GM23338 (cell line): ENCODE measurements around the gene FBLN2. TPM values are rescaled to one million over a fixed set of nuclear protein-coding genes. Genes with fewer than 3 reads are reported as not detected.
A peak's percentile ranks its signal among the peaks of the same experiment; 100 is the strongest.

Experiments
- ATAC-seq: fragments of 200-7000 bp; cut with Tn5 transposase; 3 replicates; pipeline ENCODE4 v1.9.1; 2020
- DNase-seq: peaks from one replicate; pipeline ENCODE4 v3.0.0-alpha.2; 2015; ENCODE audit warnings: low spot score
- H2AFZ ChIP-seq: fragments of 200-600 bp; sonication (generic); 2 replicates; pipeline ENCODE4 v1.8.0; 2016; ENCODE audit warnings: antibody characterized with exemption, mild to moderate bottlenecking, moderate library complexity
- H3F3A ChIP-seq: fragments of 200-600 bp; sonication (generic); replicated peaks from 2 replicates; pipeline ENCODE4 v1.8.0; 2017; ENCODE audit warnings: antibody characterized with exemption, mixed run types, low read depth
- H3K27ac ChIP-seq: fragments of 200-600 bp; sonication (generic); 2 replicates; pipeline ENCODE4 v1.6.1; 2016; ENCODE audit warnings: low read depth
- H3K27me3 ChIP-seq: fragments of 200-600 bp; sonication (generic); 2 replicates; pipeline ENCODE4 v1.8.0; 2016; ENCODE audit warnings: mild to moderate bottlenecking, mixed run types, moderate library complexity; ENCODE audit not compliant: insufficient read depth
- H3K36me3 ChIP-seq: fragments of 200-600 bp; sonication (generic); 2 replicates; pipeline ENCODE4 v1.8.0; 2016; ENCODE audit warnings: mild to moderate bottlenecking; ENCODE audit not compliant: insufficient read depth
- H3K4me1 ChIP-seq: fragments of 200-600 bp; sonication (generic); 2 replicates; pipeline ENCODE4 v1.8.0; 2016; ENCODE audit warnings: mild to moderate bottlenecking, moderate library complexity; ENCODE audit not compliant: insufficient read depth
- H3K4me2 ChIP-seq: fragments of 200-600 bp; sonication (generic); 2 replicates; pipeline ENCODE4 v1.7.1; 2017; ENCODE audit warnings: mixed run types
- H3K4me3 ChIP-seq: fragments of 200-600 bp; sonication (generic); 2 replicates; pipeline ENCODE4 v1.6.1; 2016; ENCODE audit warnings: mixed run types
- H3K79me2 ChIP-seq: fragments of 200-600 bp; sonication (generic); replicated peaks from 2 replicates; pipeline ENCODE4 v1.8.0; 2017; ENCODE audit warnings: mild to moderate bottlenecking; ENCODE audit not compliant: insufficient read depth
- H3K9me2 ChIP-seq: fragments of 200-600 bp; sonication (generic); 2 replicates; pipeline ENCODE4 v1.8.0; 2017; ENCODE audit not compliant: insufficient read depth
- H4K20me1 ChIP-seq: fragments of 200-600 bp; sonication (generic); replicated peaks from 2 replicates; pipeline ENCODE4 v1.8.0; 2017; ENCODE audit warnings: mild to moderate bottlenecking; ENCODE audit not compliant: insufficient read depth
- H3K27ac Mint-ChIP-seq: 2 replicates; pipeline ENCODE4 v1.8.0; 2020; ENCODE audit warnings: inconsistent platforms, mild to moderate bottlenecking, moderate library complexity, mixed read lengths
- H3K27me3 Mint-ChIP-seq: 3 replicates; pipeline ENCODE4 v1.8.0; 2022; ENCODE audit warnings: low read depth, mild to moderate bottlenecking, moderate library complexity, mixed read lengths, inconsistent platforms; ENCODE audit not compliant: insufficient read depth, poor library complexity
- H3K36me3 Mint-ChIP-seq: 3 replicates; pipeline ENCODE4 v1.8.0; 2021; ENCODE audit warnings: low read depth, mild to moderate bottlenecking, inconsistent platforms, moderate library complexity, mixed read lengths
- H3K4me1 Mint-ChIP-seq: 3 replicates; pipeline ENCODE4 v1.8.0; 2020; ENCODE audit warnings: mild to moderate bottlenecking, inconsistent platforms, mixed read lengths
- H3K4me3 Mint-ChIP-seq: 3 replicates; pipeline ENCODE4 v1.8.0; 2021; ENCODE audit warnings: moderate library complexity, mild to moderate bottlenecking, inconsistent platforms, mixed read lengths
- H3K9me3 Mint-ChIP-seq: 3 replicates; pipeline ENCODE4 v1.8.0; 2020; ENCODE audit warnings: moderate library complexity, mild to moderate bottlenecking, inconsistent platforms, mixed read lengths
- CREB1 ChIP-seq: fragments of 250-450 bp; sonication (Bioruptor Pico); IDR thresholded peaks from 2 replicates; pipeline ENCODE4 v1.5.0; 2020; ENCODE audit warnings: low read depth, mild to moderate bottlenecking, moderate library complexity
- CTCF ChIP-seq, 2 experiments: fragments of 200-600 bp in 1 of 2; sonication (generic) in 1 of 2; conservative IDR thresholded peaks; 2 replicates each; pipeline versions ENCODE4 v1.5.1 to v1.6.1; 2016 to 2017; ENCODE audit warnings: antibody characterized with exemption in 2 of 2, low read depth in 2 of 2, mild to moderate bottlenecking in 2 of 2, moderate library complexity in 1 of 2
- ETS1 ChIP-seq: IDR thresholded peaks from 2 replicates; pipeline ENCODE4 v1.6.1; 2016; ENCODE audit warnings: antibody characterized with exemption
- EZH2 ChIP-seq: fragments of 200-600 bp; sonication (generic); IDR thresholded peaks from one replicate; pipeline ENCODE4 v1.8.0; 2017; ENCODE audit warnings: antibody characterized with exemption, mild to moderate bottlenecking, low read depth; ENCODE audit not compliant: unreplicated experiment
- EZH2phosphoT487 ChIP-seq: fragments of 200-600 bp; sonication (generic); IDR thresholded peaks from one replicate; pipeline ENCODE4 v1.8.1; 2018; ENCODE audit warnings: antibody characterized with exemption; ENCODE audit not compliant: unreplicated experiment
- JUNB ChIP-seq: IDR thresholded peaks from one replicate; pipeline ENCODE4 v1.6.1; 2016; ENCODE audit warnings: antibody characterized with exemption; ENCODE audit not compliant: unreplicated experiment
- NANOG ChIP-seq: IDR thresholded peaks from 2 replicates; pipeline ENCODE4 v1.6.1; 2016; ENCODE audit warnings: antibody characterized with exemption, borderline replicate concordance
- REST ChIP-seq: IDR thresholded peaks from one replicate; pipeline ENCODE4 v1.6.1; 2018; ENCODE audit warnings: antibody characterized with exemption; ENCODE audit not compliant: unreplicated experiment
- STAT1 ChIP-seq: IDR thresholded peaks from one replicate; pipeline ENCODE4 v1.6.1; 2016; ENCODE audit warnings: antibody characterized with exemption; ENCODE audit not compliant: unreplicated experiment
- ZNF331 ChIP-seq: fragments of 250-450 bp; sonication (Bioruptor Pico); IDR thresholded peaks from 2 replicates; pipeline ENCODE4 v1.5.0; 2020; ENCODE audit warnings: low read depth, mild to moderate bottlenecking, moderate library complexity
- polyA plus RNA-seq: library from polyadenylated mRNA; unstranded; fragments of >200 nt; fragmentation: Nextera tagmentation; extraction: Ambion mirVana; gene quantifications from 2 replicates; pipeline ENCODE4 v1.2.1, GENCODE V29; 2016
- total RNA-seq: library from RNA; depleted of rRNA; stranded (reverse); fragments of >200 nt; shearing (Covaris generic); gene quantifications from 2 replicates; pipeline ENCODE4 v1.2.3, GENCODE V29; 2014

FBLN2 gene
- total and polyA plus RNA-seq, 2 experiments from 2014 or later: 18.8 to 26.8 TPM

GRCh38 chr3:13636186-13636585, 87.3 kb downstream of the FBLN2 start (continued):
- no peak for TF ChIP-seq NANOG
- TF ChIP-seq ZNF331 (CRISPR knock-in tag): no peak
- no peak for TF ChIP-seq EZH2phosphoT487
- no peak for TF ChIP-seq JUNB

- Histone ChIP-seq H2AFZ (no peak overlapping the region), H4K20me1 (no peaks in the 10 kb centered on the region), H3K36me3 (no peaks in the 10 kb centered on the region), H3K27me3 (no peaks in the 10 kb centered on the region), H3F3A (no peaks in the 10 kb centered on the region), H3K4me2 (no peak overlapping the region), H3K4me1 (no peaks in the 10 kb centered on the region), H3K79me2 (no peaks in the 10 kb centered on the region), H3K4me3 (no peak overlapping the region), H3K27ac (0 out of 2 replicates have a peak overlapping the region, but pooled peaks have one; percentile 9), H3K9me2 (no peaks in the 10 kb centered on the region)
- DNase-seq (no peak), ATAC-seq (no peak)
- H3K36me3 Mint-ChIP-seq: no peaks in the 10 kb centered on the region
- TF ChIP-seq STAT1 (no peak), CTCF (conservative IDR thresholded peaks at IDR 0.05; ENCODE audit: low read depth in 2 of 2) (no peak), REST (no peak), ETS1 (no peak), EZH2 (no peak), CREB1 (CRISPR knock-in tag) (no peak)
- no peaks in the 10 kb centered on the region for H3K4me1 Mint-ChIP-seq
- H3K27ac Mint-ChIP-seq: no peak overlapping the region
- no peak overlapping the region for H3K4me3 Mint-ChIP-seq
- no peaks in the 10 kb centered on the region; the same call in 2 of the 3 replicates for H3K9me3 Mint-ChIP-seq
- peaks cover 6% of the 10 kb centered on the region for H3K27me3 Mint-ChIP-seq
These were observed 87.9 kb downstream of the FBLN2 start for GRCh38 chr3:13636874-13637273.
